NCI-H1436 (cell line): Measurements from ENCODE around the gene BCL2L15.

Experiments used
- DNase-seq: peaks from one replicate; lab custom pipeline; 2025; lab: John Stamatoyannopoulos, UW

The BCL2L15 gene

DNA sequence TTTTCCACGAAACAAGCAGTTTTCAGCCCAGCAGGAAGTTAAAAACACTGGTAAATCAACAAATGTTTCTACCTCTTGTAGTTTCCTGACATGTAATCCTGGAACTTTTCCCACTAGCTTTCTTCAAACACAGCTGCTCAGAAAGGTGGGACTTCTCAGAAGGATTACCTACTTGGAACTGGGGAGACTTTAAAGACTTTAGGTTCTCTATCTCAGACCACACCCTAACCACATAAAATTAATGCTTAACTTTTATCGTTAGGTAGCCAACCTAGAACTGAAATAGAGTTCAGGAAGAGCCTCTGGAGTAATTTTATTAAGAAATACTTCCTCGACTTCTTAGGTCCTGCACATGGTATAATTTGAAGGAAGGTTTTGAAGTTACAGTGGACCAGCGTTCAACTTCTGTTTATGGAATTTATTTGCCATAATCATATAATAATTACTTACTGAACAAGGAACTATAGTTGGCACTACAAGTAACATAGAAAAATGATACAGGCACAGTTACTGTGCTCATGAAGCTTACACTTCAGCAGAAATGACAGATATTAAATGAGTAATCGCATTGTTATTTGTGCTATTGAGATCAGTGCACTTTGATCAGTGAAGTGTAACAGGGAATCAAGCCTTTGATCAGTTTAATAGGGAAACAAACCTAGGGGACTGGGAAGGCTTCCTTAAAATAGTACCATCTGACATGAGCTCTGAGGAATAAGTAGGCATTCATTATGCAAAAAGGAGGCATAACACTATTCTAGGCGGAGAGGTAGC, at the start of gene BCL2L15:
Gene BCL2L15 (minus strand): TSS at position 180 of the 774 bp plus-strand sequence. CDS start 206 bp downstream, outside the sequence.
- no peak for DNase-seq

- DNase-seq: no peak
Observed at GRCh38 chr1:113937146-113937545, 49.8 kb upstream of the BCL2L15 start.

DNA sequence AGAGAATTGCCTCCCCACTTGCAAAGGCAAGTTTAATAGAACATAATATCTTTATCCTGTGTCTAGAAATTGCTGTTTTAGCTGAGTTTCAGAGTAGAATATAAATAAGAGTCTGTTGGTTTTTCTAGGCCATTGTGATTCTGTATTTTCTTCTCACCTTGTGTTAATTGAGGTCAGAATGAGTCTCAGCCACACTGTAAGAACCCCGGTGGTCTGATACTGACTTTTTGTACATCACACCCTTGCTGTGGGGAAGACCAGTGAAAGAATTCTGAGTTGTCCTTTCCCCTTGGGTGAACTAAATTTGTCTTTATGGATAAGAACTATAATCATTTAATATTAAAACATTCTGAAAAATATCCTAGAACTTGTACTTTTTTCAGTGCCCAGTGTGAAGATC, 48.6 kb upstream of the BCL2L15 start:
- DNase-seq: no peak

GRCh38 chr1:113935176-113935575, 47.8 kb upstream of the BCL2L15 start:
- DNase-seq: no peak

DNA sequence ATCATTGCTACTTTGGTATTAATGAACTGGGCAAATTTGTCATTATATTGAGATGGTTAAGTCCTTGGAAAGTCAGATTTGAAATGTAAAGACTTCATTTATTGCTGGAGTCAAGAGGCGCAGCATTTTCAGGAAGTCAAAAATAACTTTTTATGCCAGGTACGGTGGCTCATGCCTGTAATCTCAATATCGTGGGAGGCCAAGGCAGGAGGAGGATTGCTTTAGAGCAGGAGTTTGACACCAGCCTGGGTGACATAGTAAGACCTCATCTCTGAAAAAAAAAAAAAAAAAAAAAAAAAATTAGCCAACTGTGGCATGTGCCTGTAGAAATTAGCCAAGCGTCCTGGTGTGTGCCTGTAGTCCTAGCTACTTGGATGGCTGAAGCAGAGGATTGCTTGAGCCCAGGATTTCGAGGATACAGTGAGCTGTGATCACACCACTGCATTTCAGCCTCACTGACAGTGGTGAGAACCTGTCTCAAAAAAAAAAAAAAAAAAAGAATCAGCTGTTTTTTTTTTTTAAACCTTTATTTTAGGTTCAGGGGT, 47.2 kb upstream of the BCL2L15 start:
- DNase-seq: no peak

GRCh38 chr1:113934006-113934405, 46.6 kb upstream of the BCL2L15 start:
- DNase-seq: no peak

GRCh38 chr1:113931451-113931851, 44.1 kb upstream of the BCL2L15 start:
- no peak for DNase-seq

GRCh38 chr1:113930499-113931161, 43.2 kb upstream of the BCL2L15 start:
- DNase-seq: no peak

GRCh38 chr1:113929750-113930498, 42.5 kb upstream of the BCL2L15 start:
- DNase-seq: no peak

DNA sequence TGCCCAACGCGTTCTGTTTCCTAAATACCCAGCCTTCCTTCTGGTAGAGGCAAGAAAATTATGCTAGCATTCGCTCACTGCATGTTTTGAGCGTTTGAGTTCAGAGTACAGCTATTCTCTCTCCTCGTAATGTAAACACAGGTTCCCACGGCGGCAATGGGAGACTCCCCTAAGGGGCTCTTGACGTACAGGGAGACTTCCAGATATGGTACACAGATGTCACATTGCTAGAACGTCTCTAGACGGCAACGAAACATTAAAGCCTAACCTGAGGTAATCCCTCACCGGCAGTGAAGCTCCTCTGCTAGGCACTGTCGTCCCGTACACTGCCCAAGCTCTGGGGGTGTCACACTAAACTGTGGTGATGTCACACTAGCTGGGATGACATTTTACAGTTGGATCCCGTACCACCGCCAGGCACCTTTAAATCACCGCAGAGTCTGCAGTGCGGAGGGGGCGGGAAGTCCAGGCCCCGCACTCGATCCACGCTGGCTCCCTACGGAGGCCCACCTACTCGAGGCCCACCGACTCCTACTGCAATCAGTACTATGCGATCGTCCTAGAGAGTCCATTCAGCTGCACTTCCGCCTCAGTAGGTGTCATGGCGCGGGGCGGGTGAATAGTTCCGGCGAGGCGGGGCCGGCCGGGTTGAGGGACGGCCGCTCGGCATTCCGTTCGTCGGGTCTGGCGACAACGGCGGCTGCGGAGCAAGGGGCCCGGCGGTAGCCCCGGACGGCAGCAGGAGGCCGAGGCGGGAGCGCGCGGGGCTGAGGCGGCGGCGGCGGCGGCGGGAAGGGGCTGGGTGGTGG, 41.8 kb upstream of the BCL2L15 start, which contains the start of gene HIPK1:
Gene HIPK1 (plus strand): TSS at position 384 of the 809 bp plus-strand sequence.
- peak; percentile 87 for DNase-seq

DNA sequence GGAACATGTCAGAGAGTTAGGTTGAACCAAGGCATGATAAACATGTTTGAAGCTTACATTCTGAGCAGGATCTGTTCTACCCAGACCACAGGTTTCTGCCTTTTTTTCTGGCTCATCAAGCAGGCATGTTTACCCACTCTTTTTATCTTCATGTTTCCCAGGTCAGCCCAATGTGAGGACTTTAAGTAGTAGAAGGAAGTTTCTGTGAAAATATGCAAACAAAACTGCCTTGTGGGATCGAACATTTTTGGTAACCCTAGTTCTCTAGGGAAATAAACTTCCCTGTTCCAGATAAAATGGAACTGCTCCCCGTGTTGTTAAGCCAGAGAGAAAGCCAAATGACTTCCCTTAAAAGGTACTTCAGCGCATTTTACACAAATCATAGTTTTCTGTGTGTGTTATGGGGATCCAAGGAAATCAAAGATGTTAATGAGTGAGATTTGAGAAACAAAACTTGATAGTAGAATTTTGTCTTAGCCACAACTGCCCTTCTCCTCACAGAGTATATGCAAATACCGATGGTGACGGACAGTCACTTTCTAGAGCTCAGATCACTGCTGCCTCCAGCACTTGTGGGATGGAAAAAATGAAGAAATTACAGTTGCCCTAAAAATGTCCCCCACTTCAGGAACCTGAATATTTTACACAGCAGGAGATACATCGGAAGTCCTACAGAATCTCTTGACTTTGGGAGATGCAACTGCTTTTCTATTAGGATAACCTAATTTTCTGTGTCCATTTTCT, 41.0 kb upstream of the BCL2L15 start:
- no peak for DNase-seq

GRCh38 chr1:113924473-113924872, 37.1 kb upstream of the BCL2L15 start:
- DNase-seq: no peak

DNA sequence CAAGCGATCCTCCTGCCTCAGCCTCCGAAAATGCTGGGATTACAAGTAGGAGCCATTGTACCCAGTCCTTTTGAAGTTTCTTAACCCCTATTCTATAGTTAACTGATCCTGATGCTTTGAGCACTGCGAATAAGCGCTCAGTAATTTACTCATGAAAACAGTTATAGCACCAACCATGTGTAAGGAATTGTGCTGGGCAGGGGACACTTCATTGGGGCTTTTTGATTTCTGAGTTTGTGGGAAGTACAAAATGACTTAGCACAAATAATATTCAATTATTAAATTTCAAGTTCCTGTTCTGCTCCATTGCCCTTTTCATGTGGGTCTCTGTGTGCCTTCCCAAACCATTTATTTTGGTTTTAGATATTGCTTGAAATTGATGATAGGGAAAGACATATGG, 35.6 kb upstream of the BCL2L15 start:
- no peak for DNase-seq

DNA sequence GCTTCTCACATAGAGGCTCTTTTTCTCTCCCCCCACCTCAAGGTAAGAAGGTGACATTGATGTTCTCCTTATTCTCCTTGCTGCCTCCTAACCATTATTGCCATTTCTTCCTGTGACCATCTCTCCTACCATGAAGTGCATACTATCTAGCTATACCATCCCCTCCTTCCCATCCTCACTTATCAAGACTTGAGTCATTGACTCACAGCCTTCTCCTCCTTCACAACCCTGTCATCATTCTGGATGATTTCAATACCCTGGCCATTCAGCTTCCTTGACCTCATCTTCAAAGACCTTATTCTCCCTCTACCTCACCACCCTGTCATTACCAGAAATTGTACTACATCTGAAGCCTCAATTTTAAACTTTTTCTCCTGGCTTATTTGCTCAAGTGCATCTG, 30.9 kb upstream of the BCL2L15 start:
- DNase-seq: no peak

GRCh38 chr1:113917400-113918082, 30.2 kb upstream of the BCL2L15 start:
- DNase-seq: no peak

GRCh38 chr1:113916974-113917373, 29.6 kb upstream of the BCL2L15 start:
- DNase-seq: no peak

GRCh38 chr1:113913887-113914664, 26.7 kb upstream of the BCL2L15 start:
- DNase-seq: no peak

DNA sequence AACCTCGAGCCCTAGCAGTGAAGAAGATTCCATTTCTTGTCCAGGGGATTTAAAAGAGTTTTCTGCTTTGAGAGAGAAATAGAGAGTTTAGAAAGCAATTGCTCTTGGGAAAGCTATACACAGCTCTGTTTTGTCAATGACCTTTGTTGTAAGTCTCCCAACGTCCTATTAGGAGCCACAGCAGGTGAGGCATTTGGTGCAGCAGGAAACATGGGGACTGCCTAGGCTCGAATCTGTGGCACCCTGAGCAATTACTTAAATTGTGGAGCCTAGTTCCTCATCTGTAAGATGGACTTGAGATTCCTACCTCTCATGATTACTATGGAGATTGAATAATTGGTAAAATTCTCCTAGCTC, 25.9 kb upstream of the BCL2L15 start:
- DNase-seq: no peak

GRCh38 chr1:113912594-113913311, 25.4 kb upstream of the BCL2L15 start:
- DNase-seq: no peak
